Stimulated activated CD8-positive, alpha-beta memory T cell treated with anti-CD3 and anti-CD28 coated beads, Interleukin-7, amount 100 ng/mL, for 1 hour (primary cell): ENCODE measurements around the gene WBP4.

ENCODE experiments used
- DNase-seq, 2 donors: peaks; one replicate each; pipeline ENCODE4 v3.0.0-alpha.2; 2020; ENCODE audit warnings: low read depth in 2 of 2

Gene WBP4

DNA sequence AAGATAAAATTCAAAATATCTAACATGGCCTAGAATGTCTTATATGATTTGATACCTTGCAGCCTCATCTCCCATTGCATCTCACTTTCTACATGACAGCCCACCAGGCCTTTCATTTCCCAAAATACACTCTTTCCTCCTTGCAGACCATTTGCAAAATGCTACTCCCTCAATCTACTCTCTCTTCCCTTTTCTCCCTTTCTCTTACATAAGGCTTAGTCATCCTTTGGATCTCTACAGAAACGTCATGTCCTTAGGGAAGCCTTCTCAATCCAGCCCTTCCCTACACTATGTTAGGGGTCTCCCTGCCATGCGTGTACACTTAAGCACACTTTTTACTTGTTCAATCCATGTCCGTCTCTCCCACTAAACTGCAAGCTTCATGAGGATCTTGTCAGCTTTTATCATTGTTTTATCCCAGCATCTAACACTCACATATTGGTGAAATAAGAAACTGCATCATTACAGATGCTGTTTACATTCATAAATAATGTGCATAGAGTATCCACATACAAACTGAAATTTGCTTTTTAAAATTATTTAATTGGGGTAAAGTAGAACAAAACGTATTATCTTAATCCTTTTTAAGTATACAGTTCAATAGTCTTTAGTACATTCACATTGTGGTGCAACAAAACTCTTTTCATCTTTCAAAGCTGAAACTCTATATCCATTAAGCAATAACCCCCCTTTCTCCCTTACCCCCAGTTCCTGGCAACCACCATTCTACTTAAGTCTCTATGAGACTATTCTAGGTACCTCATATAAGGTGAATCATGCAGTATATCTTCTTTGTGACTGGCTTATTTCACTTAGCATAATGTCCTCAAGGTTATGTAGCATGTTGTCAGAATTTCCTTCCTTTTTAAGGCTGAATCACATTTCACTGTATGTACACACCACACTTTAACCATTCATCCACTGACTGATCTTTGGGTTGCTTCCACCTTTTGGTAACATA lies 11.5 kb upstream of the WBP4 start:
- no peak for DNase-seq

DNA sequence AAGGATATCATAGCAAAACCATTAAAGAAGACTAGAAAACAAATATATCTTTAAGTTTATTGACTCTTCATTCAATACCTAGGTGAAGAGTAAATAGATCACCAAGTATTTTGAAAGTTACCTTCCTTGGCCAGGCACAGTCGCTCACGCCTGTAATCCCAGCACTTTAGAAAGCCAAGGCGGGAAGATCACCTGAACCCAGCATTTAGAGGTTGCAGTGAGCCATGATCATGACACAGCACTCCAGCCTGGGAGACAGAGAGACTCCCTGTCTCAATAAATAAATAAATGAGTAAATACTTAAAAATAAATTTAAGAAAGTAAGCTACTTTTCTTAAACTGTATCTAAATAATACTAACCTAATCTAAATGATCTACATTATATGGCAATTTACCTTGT lies 8.9 kb upstream of the WBP4 start:
- no peak for DNase-seq

DNA sequence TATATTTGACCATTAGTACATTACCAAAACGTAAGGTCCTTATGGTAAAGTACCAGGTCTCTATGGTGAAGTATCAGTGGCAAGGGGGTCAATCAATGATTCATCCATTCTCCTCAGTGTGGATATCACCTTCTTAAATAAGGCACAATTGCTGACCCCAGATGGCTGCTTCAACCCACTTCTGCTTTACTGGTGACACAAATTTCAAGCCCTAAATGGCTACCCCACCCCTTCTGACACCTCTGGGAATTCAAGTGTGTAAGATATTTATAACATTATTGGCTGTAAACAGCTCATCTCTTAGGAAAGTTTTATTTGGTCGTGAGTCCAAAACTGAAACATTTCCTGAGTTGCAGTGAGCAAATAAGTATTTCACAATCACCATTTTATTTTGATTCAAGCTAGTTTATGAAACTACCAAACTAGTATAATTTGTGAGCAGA lies 7.9 kb upstream of the WBP4 start:
- DNase-seq: no peak

DNA sequence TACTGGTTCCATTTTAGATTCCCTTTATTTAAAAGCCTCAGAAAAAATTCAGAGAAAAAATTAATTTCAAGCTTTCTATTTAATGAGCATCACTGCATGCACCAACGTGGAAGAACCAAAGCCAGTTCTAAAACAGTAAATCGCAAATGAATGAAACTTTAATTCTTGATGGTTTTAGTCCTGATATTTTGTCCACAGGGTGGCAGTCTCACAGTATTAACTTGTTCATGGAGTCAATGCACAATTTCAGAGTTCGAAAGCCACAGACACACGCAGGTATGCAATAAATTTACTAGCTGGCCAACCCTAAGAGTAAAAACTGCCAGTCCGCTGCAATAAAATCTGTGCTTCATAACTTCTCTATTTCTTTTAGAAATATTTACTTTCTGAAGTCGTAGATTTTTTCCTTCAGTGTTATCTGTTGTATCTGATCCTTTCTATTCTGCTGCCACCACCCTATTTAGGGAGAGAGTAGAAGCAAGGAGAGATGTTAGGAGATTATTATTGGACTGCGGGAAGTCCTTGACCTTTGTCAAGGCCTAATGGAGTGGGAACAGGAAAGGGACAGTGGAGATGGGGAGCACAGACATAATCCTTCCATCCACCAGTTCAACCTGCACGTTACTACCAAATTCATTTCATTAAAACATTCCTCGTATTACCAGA lies 7.0 kb upstream of the WBP4 start:
- no peak for DNase-seq

DNA sequence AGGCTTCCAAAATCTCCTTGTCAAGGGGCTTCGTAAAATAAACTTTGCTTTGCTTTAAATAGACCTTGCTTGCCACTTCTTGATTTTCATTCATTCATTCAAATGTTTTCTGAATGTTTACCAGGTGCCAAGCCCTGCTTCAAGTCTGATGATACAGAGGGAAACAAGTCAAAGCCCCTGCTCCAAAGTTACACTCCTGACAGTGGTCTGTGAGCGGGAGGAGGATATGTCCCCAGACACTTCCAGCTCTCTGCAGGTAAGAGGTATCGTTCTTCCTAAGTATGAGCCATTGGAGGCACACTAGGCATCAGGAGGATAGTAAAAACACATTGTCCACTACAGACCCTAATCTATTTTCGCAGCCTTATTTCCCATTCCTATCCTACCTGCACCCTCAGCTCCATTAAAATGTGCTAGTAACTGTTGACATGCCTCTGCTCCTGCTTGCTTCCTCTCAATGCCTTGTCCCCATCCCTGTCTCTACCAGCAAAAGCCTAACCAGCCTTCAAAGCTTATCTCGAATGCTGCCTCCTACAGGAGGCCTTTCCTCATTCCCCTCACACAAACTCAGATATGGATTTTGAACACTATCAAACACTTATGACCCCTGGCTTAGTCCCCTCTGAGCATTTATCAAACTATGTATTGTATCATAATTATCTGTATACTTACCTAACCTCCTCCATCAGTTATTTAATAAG lies 6.2 kb upstream of the WBP4 start:
- no peak for DNase-seq

DNA sequence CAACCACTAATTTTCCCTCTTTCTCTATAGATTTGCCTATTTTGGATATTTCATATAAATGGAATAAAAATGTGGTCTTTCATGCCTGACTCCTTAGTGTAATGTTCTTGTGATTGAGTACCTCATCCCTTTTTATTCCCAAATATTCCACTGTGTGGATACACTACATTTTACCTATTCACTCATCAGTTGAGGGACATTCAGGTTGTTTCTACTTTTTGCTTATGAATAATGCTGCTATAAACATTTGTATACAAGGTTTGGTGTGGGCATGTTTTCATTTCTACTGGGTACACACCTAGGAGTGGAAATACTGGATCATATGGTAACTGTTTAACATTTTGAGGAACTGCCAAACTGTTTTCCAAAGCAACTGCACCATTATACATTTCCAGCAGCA lies 5.1 kb upstream of the WBP4 start:
- DNase-seq: no peak

DNA sequence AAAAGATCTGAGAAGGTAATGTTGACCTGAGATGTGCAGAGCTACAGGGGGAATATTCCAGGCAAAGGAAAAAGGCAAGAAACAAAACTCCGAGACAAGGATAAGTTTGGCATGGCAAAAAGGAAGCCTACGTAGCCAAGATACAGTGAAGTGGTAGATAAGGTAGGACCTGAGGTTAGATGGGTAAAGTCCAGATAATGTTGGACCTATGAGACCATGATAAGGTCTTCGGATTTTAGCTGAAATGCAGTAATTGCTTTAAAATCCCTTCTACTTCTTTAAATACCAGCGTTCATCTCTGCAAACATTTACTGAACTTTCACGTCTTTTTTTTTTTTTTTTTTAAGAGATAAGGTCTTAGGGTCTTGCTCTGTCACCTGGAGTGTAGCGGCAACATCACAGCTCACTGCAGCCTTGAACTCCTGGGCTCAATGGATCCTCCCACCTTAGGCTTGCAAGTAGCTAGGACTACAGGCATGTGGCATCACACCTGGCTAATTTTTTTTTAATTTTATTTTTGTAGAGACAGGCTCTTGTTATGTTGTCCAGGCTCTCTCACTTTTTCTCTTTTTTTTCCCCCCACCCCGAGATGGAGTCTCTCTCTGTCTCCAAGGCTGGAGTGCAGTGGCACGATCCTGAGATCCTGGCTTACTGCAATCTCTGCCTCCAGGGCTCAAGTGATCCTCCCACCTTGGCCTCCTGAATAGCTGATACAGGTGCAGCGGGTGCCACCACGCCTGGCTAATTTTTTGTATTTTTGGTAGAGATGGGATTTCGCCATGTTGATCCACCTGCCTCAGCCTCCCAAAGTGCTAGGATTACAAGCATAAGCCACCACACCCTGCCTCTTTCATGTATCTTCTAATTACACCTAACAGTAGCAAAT lies 4.2 kb upstream of the WBP4 start:
- no peak for DNase-seq

DNA sequence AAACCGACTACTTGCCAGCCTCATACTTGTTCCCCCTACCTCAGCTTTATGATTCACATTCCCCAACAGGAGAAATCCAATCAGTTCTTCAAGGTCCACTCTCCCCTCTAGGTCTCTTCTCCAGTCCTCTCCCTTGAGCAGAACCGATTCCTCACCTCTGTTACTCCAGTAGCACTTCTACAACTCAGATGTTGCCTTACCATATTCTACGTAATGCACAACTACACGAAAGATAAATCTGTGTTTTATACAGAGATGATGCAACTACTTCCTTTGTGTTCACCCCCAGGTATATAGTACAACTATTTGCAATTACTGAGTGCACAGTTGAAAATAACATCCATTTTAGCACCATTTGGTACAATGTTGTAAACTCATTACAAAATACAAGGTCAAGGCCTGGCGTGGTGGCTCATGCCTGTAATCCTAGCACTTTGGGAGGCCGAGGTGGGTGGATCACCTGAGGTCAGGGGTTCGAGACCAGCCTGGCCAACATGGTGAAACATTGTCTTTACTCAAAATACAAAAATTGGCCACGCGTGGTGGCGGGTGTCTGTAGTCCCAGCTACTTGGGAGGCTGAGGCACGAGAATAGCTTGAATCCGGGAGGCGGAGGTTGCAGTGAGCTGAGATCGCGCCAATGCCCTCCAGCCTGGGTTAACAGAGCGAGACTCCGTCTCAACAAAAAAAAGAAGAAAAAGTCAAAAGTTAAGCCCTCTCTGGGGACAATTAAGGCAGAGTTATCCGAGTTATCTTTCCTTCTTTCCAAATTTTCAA lies 2.8 kb upstream of the WBP4 start:
- DNase-seq: no peak

DNA sequence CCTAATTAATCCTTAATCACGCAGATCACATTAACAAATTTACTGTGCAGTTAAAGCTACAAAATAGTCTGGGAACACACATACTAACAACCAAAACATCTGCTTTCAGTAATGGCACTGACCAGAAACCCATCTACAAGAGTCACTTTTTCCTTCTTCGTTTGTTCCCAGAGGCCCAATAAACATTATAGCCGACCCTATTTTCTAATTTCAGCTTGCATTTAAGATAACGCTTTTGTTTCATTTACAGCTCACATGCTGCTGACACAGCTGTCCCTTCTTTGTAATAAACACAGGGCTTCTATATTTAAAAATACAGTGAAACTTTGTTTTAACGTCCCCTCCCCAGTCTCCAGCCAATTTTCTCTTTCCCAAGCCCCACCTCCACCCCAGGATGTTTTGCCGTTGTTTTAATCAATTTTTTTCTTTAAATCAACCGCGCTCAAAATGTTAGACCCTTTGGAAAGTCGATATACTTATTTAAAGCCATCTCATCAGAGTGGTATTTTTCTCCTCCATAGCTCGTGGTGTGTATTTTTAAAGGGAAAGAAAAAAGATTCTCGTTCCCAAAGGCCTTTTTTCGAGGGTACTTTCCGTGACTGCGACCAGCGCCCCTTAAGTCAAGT lies 1.7 kb upstream of the WBP4 start:
- no peak for DNase-seq

DNA sequence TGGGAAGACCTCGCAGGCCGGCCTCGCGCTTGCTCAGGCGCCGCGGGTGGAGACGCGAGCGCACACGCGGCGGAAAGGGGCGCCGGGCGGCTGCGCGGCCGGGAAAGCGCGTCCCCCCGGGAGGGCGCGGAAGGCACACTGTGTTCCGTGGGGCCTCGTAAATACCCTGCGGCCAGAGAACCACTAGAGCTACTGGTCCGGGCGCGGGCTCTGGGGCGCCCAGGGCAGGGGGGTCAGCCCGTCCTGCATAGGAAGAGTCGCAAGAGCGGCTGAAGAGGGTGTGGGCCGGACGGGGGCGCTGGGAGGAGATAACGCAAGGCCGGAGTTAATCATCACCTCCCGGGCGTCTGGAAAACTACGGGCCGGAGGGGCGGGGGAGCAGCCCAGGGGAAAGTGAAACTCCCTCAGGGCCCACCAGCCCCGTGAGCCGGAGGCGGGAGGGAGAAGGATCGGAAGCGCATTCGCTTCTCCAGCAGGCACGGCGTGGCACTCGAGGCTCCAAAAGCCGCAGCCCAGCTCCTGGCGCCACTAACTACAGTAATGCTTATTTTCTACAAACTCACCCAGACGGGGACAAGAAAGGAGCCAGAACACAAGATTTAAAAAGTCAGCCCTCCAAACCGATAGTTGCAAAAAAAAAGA lies 1.1 kb upstream of the WBP4 start:
- peak; percentile 42 to 53 for DNase-seq

DNA sequence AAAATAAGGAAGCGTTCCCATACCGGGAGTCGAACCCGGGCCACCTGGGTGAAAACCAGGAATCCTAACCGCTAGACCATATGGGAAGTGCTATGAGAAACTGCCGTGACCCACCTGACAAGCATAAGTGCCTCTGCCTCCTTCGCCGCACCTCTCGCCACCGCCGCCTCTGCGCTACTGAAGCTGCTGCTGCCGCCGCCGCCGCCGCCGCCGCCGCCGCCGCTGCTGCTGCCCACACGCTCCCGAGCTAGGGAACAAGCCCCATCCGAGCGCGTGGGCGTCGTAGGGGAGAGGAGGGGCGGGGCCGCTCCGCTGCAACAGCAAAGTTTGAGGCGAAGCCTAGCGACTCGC lies 610 bp upstream of the WBP4 start:
- DNase-seq: peak; percentile 59 to 75

DNA sequence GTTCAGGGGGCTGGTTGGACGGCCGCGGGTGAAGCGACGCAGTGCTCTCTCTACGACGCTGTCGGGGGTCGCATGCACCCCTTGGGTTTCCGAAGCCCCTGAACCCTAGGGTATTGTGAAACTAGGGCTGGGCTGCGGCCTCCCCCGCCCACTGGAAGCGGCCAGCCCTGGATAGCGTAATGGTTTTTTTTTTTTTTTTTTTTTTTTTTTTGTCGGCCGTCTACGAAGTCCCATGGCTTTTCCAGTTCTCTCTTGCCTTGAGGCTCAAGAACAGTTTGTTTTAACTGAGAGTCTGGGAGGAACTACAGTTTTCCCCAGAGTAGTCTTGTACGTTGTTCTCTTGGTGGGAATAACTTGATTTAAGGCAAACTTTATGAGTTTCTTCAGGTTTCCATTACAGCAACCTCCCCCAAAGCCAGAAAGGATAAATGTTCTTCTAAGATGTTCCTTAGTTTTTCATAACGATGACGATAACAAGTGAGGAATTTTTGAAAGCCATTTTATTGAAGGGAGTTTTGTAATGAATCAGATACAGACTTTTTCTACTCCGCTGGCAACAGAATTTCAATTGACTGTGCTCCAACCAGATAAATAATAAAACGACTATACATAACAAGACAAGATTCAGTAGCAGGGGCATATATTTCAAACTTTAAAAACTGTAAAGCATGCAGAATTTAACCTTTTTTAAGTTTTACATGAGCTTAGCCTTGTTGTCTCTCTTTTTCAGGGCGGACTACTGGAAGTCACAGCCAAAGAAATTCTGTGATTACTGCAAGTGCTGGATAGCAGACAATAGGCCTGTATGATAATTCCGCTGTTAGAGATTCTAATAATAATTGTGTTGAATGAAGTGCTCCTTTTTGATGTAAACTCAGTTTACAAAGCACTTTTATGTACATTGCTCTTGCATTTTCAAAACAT lies 867 bp downstream of the WBP4 start:
- peak in 1 of 2 donors; percentile 9 for DNase-seq

DNA sequence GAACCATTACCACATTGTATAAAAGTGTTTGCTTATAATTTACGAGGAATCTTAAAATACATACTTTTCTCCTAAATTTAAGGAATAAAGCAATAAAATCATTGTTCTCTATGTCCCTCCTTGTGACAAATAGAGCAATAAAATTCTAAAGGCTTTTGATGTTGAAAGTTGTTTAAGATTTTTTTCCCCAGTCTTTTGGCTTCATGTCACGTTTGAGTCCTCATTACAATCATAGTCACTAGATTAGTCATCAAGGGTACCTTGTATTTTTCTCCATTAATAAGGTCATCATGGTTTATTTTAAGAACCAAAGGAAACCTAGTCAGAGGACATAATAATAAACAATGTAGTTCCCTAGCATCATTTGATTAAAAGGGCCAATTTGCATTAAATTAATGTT lies 3.2 kb downstream of the WBP4 start:
- DNase-seq: no peak

DNA sequence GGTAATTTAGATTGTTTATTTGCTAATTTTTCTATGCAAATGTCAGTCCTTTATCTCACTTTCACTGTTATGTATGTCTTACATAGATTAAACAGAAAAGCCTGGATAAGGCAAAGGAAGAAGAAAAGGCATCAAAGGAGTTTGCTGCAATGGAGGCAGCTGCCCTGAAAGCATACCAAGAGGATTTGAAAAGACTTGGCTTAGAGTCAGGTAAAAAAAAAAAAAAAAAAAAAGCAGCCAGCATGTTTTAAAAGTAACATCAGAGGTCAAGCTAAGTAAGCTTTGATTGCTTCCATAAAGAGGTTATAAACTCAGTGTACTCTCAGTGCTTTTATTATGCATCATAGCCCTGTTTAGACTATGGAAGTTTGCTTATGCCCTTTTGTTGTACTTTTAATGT lies 3.8 kb downstream of the WBP4 start:
- DNase-seq: no peak

DNA sequence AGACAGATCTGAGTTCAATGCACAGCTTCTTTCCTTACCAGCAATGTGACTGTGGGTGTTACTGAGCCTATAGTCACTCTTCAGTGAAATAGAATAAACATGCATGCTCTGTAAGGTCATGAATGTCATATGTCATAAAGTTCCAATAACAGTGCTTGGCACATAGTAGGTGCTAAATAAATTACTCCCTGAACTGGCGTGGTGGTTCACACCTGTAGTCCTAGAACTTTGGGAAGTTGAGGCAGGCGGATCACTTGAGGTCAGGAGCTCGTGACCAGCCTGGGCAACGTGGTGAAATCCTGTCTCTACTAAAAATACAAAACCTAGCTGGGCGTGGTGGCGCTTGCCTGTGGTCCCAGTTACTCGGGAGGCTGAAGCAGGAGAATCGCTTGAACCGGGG lies 13.2 kb downstream of the WBP4 start:
- no peak for DNase-seq

DNA sequence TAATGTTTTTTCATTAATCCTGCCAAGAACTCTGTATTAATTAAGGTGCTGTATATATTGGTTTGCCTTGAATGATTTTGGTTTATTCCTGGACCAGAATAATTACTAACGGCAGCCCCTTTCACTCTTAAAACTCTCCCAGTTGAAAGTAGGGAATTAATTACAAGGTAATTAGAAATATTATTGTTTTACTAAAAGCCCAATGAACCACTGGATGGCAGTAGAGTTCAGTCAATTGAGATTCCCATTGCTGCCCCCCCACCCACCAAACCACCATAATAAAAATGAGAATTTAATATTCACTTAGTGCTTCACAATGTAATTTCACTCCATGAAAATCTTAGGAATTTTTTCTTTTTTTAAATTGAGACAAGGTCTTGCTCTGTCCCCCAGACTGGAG lies 13.7 kb downstream of the WBP4 start:
- no peak for DNase-seq

DNA sequence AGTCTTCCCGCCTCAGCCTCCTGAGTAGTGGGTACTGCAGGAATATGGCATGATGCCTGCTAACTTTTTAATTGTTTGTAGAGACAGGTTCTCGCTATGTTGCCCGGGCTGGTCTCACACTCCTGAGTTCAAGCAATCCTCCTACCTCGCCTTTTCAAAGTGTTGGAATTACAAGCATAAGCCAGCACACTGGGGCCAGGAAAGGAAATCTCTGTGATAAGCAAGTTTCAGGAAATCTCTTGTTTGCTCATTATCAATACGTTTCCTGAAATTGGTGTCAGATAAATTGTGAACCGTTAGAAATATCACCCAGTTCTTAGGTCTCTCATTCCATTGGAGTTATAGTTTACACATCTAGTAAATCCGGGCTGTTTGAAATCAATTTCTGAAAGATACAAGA lies 14.2 kb downstream of the WBP4 start:
- DNase-seq: no peak

DNA sequence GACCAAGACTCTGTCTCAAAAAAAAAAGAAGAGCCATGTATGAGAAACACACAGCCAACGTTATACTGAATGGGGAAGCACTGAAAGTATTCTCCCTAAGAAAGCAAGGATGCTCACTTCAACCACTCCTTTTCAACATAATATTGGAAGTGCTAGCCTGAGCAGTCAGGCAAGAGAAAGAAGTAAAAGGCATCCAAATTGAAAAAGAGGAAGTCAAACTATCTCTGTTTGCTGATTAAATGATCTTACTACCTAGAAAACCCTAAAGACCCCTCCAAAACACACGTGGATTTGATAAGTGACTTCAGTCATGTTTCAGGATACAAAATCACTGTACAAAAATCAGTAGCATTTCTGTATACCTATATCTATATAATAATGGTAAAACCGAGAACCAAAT lies 16.2 kb downstream of the WBP4 start:
- no peak for DNase-seq

DNA sequence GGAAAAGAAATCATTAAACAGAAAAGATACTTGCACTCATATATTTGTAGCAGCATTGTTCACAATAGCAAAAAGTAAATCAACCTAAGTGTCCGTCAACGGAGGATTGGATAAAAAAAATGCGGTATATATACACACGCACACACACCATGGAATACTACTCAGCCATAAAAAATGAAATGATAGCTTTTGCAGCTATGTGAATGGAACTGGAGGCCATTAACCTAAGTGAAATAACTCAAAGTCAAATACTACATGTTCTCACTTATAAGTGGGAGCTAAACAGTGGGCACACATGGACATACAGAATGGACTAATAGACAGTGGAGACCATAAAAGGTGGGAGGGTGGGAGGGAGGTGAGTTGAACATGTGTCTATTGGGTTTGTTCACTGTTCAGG lies 18.4 kb downstream of the WBP4 start:
- DNase-seq: no peak
